GM19351 (cell line): ENCODE results near the gene B2M.
A peak's percentile ranks its signal among the peaks of the same experiment; 100 is the strongest.
"Not testable (repeated sequence)": the region's sequence is repeated elsewhere in the genome, so short reads cannot be mapped to it uniquely, and the experiment has no call there.

Experiments used
- ATAC-seq: cut with Tn5 transposase; IDR thresholded peaks from one replicate; pipeline ENCODE4 v1.9.1; 2021; ENCODE audit warnings: mild to moderate bottlenecking, moderate library complexity; ENCODE audit not compliant: unreplicated experiment

Gene B2M

DNA sequence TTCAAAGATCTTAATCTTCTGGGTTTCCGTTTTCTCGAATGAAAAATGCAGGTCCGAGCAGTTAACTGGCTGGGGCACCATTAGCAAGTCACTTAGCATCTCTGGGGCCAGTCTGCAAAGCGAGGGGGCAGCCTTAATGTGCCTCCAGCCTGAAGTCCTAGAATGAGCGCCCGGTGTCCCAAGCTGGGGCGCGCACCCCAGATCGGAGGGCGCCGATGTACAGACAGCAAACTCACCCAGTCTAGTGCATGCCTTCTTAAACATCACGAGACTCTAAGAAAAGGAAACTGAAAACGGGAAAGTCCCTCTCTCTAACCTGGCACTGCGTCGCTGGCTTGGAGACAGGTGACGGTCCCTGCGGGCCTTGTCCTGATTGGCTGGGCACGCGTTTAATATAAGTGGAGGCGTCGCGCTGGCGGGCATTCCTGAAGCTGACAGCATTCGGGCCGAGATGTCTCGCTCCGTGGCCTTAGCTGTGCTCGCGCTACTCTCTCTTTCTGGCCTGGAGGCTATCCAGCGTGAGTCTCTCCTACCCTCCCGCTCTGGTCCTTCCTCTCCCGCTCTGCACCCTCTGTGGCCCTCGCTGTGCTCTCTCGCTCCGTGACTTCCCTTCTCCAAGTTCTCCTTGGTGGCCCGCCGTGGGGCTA, at the start of gene B2M, which contains the start of gene PATL2:
TSS of gene B2M (plus strand) at position 422 of the 647 bp plus-strand sequence. CDS start at position 452, 30 bp downstream.
TSS of gene PATL2 (minus strand) at position 228 of the 647 bp plus-strand sequence. CDS start 34,833 bp downstream, outside the sequence.
- peak; percentile 77 for ATAC-seq

DNA sequence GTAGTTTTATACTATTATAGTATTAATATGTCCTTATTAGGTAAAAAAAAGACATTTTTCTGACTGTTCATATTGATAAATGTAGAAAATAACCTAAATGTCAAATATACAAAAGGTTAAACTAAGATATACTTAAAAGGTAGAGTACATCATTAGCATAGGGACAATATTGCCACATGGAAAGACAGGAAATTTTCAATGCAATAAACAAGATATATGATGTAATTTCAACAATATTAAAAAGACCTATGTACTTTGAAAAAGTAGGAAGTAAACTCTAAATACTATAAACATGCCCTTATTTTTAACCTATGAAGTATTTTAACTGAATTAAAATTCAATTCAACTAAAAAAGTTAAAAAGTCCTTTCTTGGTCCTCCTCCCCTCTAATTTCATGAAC, 49.7 kb upstream of the B2M start:
- no peak for ATAC-seq

DNA sequence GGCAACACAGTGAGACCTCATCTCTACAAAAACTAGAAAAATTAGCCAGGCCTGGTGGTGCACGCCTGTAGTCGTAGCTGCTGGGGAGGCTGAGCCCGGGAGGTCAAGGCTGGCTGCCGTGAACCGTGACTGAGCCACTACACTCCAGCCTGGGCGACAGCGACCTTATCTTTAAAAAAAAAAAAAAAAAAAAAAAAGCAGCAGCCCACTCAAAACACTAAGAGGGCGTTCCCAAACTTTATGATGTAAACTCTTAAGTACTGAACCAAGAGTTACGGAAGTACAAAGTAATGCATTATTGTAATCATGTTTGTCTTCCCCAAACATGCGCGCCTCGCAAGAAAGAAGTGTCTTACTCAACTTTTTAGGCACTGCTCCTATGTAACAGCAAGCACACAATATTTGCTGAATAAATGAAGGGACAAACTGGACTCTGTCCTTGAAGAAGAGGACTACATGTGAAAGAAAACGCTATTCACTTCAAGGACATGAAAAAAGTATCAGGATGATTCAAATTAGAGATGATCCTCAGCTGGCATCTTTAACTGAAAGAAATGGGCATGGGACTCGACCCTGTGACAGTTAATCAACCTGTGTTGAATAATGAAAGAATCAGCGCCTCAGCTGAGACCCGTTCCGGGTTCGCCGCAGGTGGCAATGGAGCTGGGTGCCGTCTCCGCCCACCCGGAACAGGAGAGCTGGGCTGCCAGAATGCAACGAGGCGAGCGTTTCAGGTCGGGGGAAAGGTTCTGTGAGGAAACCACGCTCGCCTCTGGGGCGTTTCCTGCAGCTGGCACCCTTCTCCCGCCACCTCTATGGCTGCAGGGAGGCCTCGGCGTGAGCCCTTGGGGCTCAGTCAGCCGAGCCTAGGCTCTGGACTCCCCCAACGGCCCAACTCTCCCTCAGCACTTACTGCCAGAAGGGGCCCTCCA, 48.6 kb upstream of the B2M start:
- peak; percentile 45 for ATAC-seq

DNA sequence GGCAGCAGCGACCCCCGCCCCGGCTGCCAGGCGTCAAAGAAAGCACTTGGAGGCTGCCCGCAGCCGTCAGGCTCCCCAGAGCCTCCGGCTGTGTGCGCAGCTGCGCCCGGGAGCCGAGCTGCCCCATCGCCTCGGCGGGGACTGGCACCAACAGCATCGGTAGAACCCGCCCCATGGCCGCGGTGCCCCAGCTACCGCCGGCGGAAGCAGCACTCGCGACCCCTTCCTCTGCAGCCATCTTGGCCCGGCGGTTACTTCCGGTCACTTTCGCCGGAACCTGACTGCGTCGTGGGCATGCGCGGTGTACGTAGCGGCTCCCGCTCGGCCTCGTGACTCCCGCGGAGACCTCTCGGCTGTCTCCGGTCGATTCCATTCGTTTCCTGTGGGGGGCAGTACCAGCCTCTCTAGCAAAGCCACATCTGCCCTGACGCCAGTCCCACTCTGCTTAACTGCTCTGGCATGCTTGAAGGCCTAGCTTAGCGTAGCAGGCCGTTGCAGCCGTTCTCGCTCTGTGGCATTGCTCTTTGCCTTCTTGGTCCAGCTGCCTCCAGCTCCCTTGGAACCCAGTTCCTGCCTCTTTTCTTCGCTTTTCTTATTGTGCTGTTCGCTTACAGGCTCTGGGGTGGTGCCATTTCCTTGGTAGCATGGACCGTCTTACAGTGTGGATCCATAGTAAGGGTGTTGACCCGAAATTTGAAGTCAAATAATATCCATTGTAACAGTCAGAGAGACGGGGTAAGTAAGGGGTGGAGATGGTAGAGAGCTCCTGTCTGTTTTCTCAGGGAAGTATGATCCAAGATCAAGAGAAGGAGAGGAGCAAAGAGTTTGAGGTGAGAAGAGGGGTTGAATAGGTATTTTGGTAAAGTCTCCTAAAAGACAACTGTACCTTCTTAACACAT, 47.7 kb upstream of the B2M start, which contains the start of gene SPG11:
TSS of gene SPG11 (minus strand) at position 253 of the 899 bp plus-strand sequence. CDS start at position 238, 15 bp downstream.
- peak; percentile 73 for ATAC-seq

DNA sequence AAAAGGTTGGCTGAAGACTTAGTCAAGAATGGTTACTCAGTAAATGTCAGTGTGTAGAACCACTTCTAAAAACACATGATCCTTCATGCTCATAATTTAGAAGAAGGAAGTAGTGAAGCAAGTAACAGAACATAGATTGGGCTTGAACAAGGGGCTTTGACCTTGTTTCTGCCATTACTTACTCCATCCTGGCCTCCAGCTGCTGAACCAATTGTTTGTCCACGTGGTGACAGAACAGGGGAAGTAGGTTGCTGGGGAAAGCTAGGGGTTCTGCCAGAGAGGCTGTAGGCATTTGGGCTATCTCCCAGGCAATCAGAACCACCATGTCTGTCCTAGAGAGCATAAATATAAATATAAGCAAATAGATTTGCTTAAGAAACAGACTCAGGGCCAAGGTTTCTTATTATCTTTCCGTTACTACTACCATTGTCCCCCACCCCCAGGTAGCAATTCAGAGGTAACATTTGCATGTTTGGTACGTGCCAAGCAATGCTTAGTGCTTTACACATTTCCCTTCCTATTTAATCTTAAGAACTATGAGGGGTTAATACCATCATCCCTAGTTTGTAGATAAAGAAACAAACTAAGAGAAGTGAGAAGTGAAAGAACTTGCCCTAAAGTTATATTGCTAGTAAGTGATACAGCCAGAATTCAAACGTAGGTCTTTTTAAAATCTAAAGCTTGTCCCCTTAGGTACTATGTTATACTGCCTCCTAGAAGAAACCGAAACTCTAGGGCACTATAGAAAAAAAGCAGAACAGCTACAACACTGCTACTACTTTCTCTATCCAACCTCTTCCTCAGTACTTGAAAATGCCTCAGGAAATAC, 44.9 kb upstream of the B2M start:
- ATAC-seq, result no peak

DNA sequence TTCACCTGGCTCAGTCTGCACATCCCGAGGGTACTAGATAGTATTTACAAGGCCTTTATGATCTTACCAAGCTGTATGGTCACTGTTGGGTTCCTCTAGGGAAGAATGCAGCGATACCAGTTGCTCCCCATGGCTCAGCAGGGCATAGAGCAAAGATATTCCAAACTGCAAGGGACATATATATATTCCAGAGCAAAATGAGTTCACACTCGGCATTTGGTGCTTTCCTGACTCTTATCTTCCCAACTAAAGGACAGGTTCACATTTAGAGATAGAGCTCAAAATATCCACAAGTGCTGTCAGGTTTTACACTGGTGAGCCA, 44.3 kb upstream of the B2M start:
- ATAC-seq, result no peak

DNA sequence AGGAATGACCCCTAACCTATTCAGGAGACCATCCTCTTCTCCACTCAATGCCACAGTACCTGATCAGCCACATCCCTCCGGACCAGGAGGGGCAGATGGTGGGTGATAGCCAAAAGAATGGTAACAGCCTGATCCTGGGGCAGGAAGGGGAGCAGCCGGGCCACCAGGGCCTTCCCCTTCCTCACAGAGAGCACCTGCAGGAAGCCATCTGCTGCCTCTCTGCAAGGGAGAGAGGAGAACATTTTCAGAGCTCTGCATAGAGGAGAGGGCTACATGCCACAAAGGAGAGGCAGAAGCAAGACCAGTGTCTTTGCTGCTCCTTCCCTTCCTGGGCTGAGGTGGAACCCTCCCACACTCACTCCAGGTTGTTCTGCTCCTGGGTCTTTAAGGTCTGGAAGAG, 42.4 kb upstream of the B2M start:
- ATAC-seq, result no peak

DNA sequence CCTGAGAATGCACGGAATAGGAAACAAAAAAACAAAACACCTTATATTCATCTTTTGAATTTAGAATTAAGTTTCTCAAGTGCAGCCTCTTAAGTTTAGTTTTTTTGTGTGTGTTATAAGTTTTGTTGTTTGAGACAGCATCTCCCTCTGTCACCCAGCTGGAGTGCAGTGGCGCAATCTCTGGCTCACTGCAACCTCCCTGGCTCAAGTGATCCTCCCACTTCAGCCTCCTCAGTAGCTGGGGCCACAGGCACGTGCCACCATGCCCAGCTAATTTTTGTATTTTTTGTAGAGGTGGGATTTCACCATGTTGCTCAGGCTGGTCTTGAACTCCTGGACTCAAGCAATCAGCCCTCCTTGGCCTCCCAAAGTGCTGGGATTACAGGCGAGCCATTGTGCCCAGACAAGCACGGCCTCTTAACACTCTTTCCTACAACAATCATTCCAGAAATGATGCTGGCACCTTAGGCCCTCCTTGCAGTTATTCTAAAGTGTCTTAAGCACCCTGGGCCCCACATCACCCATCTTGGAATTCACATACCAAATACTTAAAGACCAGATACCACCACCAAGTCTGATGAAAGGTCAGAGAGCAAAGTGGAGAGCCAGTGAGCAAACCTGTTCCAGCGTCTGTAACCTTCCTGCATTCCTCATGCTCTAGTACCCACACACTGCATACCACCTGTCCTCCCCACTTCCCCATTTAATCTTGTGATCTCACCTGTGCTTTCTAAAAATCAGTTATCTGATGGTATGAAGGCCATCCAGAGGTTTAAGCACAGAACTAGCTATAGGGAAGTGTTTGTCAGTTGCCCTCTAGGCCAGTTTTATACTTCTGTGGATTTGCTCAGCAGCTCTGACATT, 41.0 kb upstream of the B2M start:
- no peak for ATAC-seq

DNA sequence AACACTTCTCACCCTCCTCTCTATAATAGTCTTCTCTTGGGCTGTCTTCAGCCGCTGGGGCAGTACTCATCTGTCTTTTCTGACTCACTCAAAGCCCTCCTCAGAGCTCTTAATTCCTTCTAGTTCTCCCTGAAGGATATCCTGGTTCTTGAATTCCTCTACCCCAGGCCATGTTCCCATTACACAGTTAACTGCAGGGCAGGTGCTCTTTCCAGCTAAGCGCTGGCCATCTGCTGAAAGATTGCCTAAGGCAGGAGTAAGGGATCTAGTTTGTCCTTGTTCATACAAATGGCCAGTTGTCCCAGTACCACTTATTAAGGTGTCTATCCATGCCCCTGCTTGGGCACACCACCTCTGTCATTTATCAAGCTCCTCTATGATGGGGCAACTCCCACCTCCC, 37.7 kb upstream of the B2M start:
- ATAC-seq, result no peak

DNA sequence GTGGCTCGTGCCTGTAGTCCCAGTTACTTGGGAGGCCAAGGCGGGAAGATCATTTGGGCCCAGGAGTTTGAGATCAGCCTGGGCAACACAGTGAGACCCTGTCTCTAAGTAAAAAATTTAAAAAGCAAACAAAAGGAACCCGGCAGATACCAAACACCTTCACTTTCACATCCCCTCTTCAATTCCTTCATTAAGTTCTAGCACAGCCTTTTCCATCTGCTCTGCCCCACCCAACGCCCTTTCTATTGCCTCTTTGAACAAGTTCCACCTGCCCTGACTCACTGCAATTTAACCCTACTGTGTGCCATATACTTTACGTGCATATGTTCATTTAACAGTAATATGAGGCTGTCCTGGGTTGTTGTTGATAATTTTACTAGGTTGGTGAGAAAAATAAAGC, 35.4 kb upstream of the B2M start:
- no peak for ATAC-seq

DNA sequence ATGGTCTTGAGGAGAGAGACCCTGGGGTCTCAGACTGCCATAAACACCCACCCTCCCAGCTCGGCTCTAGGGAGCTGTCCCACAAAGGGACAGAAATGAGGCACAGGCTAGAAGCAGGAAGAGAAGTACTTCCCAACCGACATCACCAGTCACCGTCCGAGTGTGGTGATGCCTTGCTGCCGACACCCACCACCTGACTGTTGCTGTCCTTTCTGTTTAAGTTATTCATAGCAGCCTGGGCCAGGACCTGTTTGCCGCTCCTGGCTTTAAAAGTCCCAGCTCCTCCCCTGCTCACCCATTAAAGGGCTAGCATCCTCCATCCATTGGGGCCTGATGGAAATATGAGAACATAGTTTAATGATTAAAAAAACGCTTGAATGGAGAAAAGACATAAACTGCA, 34.6 kb upstream of the B2M start:
- ATAC-seq, result no peak

DNA sequence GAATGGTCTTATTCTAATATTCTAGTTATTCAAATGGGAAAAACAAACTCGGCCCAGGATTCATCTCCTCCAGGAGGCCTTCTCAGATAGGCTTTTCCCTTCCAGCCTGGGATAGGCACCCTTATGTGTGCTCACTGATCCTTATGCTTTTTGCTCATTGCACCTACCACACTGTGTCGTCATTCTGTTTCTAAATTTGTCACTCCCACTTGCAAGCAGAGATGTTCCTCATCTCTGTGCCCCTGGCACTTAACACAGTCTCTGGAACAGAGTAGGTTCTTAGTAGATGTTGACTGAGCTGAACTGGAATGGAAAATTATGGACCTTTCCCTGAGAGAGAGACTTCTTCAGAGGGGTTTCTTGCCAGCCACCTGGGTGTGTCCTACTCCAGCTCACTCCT, 29.1 kb upstream of the B2M start:
- no peak for ATAC-seq

DNA sequence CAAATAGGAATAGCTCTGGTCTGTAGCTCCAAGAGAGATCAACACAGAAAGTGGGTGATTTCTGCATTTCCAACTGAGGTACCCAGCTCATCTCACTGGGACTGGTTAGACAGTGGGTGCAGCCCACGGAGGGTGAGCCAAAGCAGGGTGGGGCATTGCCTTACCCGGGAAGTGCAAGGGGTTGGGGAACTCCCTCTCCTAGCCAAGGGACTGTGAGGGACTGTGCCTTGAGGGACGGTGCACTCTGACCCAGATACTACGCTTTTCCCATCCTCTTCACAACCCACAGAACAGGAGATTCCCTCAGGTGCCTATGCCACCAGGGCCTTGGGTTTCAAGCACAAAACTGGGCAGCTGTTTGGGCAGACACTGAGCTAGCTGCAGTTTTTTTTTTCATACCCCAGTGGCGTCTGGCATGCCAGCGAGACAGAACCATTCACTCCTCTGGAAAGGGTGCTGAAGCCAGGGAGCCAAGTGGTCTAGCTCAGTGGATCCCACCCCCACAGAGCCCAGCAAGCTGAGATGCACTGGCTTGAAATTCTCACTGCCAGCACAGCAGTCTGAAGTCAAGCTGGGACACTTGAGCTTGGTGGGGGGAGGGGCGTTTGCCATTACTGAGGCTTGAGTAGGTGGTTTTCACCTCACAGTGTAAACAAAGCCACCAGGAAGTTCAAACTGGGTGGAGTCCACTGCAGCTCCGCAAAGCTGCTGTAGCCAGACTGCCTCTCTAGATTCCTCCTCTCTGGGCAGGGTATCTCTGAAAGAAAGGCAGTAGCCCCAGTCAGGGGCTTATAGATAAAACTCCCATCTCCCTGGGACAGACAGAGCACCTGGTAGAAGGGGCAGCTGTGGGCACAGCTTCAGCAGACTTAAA, 28.3 kb upstream of the B2M start:
- ATAC-seq, result not testable (repeated sequence)

DNA sequence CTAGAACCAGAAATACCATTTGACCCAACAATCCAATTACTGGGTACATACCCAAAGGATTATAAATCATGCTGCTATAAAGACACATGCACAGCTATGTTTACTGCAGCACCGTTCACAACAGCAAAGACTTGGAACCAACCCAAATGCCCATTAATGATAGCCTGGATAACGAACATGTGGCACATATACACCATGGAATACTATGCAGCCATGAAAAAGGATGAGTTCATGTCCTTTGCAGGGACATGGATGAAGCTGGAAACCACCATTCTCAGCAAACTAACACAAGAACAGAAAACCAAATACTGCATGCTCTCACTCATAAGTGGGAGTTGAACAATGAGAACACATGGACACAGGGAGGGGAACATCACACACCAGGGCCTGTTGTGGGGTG, 22.0 kb upstream of the B2M start:
- ATAC-seq, result not testable (repeated sequence)

DNA sequence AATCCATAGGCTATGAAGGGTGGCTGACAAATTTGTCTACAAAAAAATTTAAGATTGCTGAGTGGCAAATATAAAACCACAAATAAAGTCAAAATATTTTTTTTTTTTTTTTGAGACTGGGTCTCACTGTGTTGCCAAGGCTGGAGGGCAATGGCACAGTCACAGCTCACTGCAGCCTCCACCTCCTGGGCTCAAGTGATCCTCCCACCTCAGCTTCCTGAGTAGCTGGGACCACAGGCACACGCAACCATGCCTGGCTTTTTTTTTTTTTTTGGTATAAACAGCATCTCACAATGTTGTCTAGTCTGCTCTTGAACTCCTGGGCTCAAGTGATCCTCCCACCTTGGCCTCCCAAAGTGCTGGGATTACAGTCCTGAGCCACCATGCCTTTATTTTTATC, 21.1 kb upstream of the B2M start:
- not testable (repeated sequence) for ATAC-seq

DNA sequence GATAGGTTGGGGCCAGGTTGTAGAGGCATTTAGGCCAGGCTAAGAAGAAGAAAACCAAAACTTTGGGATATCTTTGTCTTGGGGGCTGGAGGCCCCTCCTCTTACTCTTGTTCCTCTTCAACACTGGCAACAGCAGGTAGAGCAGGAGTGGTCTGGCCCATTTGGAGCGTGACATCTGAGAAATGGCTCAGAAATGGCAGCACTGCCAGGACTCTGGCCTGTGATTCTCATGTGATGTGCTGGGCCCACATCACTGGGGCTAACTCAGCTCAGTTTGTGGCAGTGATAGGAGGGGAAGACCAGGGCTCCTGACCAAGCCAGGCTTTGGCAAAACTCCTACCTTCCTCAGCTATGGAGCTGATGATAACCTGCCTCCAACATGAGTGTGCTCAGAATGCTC, 18.7 kb upstream of the B2M start:
- no peak for ATAC-seq

DNA sequence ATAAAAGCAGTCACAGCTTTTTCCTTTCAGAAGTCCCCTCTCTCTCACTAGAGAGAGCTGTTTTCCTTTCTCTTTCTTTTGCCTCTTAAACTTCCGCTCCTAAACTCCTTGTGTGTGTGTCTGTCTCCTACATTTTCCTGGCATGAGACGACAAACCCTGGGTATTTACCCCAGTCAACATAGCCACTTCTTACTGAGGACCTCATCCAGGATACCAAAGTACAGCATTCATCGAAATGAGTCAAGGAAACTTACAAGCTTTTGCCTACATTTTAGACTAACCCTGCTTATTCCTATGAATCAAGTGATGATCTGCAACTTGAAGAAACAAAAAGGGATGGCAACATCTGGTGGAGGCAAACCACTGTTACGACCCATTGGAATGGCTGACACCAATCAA, 16.9 kb upstream of the B2M start:
- ATAC-seq, result no peak

DNA sequence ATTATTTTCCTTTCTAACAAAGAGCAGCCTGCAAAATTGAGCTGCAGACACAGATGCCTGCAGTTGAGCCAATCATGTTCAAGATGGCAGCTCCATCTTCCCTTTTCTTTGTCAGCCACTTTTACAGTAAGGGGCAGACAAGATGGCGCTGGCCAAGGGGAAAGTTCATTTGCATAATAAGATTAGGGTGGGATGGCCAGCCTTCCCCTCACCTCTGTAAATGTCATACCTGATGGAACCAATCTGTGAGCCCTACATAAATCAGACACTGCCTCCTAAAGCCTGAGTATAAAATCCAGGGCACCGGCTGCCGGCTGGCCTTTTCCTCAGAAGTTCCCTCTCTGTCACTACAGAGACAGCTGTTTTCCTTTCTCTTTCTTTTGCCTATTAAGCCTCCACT, 16.0 kb upstream of the B2M start:
- ATAC-seq, result no peak
